Stimulated activated CD8-positive, alpha-beta memory T cell treated with anti-CD3 and anti-CD28 coated beads, Interleukin-15, amount 100 ng/mL, for 24 hours (primary cell): Measurements from ENCODE around the gene NF2.

ENCODE experiments used
- DNase-seq: peaks from one replicate; pipeline ENCODE4 v3.0.0-alpha.2; 2020; ENCODE audit warnings: low read depth

The NF2 gene

DNA sequence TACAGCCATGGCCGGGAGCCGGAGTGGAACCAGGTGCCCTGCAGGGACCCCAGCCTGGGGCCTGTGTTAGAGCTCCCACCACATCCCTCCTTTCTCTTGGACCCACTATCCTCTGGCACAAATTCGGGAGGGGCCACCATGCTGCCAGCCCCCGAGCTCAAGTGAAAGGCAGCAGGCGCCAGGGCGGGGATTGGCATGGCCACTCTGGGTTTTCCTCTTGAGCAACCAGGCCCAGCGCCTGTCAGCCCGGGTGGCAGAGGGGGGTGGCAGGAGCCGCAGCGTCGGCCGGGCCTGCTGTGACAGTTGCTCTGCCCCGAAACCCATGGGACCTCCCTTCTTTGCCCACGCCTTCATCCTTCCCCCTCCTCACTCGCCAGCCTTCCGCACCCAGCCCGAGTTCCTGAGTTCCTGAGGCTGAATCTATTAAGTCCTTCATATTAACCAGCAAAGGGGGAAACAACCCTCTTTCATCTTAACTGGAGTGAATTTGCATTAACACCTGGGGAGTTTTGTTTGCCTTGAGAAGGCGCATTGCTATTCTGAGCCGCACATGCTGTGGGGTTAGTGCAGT is 99.6 kb downstream of the NF2 start:
- DNase-seq = no peak

DNA sequence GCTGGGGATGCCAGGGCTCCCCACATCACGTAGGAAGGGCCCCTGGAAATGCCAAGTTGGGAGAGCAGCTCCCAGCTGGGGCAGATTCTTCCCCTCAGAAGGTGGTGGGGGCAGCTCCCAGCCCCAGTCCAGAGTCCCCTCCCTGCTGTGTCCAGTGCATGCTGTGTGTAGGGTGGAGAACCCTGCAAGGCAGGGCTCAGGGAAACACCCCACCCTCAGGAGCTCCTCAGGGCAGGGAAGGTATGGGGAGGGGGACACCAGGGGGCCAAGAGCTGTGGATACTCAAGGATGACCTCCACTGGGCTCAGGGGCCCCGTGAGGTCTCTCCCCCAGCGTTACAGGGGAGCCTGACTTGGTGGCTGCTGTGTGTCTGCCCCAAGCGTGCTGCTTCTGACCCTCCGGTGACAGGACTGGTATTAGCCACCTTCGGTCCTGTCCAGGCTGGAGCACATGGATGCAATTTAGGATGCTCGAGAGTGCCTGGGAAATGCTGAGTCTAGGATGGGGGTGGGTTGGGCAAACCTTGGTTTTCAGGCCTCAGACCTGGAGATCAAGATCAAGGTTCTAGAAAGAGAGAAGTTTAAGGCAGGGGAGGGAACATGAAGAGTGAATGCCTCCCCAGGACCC is 100.2 kb downstream of the NF2 start:
- no peak for DNase-seq

DNA sequence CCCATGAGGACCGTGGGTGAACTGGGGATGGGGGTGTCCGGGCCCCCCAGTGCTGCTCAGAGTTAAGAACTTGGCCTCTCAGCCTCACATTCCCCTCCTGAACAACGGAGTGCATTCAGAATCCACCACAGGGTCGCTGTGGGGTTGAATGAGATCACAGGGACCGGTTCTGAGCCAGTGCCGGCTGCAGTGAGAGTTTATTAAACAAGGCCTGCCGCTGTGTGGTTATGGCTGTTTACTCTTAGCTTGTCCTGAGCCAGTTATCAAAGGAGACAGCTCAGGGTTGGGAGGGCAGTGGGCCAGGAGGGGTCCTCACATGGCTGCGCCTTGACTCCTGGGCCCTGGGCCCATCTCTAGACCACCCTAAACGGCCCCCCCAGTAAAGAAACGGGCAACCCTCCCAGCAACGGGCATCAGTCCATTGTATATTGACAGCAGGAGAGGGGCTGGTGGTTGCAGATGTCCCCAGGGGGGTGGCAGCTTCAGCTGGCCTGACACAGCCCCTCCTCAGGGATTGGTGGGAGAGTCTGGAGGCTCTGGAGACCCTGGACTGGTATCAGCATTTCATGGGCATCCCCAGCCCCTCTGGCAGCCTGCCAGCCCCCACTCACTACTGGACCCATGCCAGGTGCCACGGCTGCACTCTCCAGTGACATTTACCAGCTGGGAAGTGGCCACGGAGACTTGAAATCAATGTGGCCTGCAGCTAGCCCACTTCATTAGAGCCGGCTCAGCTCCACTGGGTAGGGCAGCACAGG is 101.3 kb downstream of the NF2 start:
- no peak for DNase-seq

DNA sequence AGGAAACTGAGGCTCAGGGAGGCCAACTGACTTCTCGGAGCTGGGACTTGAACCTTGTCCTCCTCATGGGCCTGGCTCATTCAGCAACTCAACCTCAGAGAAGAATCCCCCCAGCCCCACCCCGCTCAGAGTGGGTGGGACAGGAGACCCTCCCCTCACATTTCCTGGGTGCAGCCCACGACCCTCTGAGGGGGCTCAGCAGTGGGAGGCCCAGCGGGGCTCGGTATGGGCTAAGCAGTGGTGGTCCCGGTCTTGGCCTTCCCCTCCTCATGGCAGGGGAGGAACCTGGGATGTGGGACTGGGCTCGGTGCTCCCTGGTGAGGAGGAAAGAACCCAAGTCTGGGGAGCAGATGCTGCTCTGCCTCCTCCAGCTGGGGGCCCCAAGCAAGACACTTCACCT is 102.2 kb downstream of the NF2 start:
- DNase-seq = no peak

DNA sequence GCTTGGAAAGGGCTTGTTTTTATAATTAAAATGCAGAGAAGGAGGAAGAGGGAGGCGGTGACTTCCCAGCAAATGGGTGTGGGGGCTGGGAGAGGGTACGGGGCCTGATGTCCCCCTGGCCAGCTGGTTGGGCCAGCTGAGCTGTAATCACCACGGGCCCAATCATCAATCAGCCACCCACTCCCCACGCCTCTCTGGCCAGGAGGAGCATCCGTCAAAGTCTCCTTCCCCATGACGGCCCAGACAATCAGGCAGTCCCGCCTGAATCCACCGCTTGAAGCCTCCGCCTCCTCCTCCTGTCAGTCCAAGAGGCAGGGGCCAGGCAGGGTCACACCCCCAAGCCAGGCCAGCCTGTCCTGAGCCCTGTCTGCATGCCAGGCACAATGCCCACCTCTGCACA is 103.1 kb downstream of the NF2 start:
- DNase-seq = no peak

DNA sequence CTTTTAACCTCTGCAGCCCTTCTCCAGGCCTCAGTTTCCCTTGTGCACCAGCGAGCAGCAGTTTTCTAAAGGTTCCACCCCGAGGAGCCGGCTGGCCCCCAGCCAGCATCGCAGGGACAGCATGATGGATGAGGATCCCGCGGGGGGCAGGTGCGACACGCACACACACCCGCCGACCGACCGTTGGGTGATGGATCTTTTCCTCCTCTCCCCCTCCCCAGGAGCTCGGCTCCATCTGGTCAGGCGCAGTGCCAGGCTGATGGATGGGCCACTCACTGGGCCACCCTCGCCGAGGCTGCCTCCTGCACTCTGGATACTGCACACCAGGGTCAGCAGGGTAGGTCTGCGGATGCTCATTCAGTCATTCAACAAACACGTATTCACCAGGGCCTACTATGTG is 103.6 kb downstream of the NF2 start:
- no peak for DNase-seq

DNA sequence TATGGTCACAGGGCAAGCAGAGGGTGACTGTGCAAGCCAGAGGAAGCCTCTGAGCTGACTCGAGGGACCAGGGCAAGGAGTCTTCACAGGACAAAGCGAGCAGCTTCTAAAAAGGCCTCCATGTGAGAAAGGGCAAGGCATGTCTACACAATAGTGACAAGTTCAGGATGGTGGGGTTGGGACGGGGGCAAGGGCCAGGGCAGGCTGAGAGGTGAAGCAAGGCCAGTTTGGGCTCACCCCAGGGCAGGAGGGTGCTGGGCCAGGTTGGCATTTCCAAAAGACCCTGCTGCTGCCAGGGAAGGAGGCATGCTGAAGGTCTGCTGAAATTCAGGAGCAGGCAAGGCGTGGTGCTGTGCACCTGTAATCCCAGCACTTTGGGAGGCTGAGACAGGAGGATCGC is 104.0 kb downstream of the NF2 start:
- no peak for DNase-seq

DNA sequence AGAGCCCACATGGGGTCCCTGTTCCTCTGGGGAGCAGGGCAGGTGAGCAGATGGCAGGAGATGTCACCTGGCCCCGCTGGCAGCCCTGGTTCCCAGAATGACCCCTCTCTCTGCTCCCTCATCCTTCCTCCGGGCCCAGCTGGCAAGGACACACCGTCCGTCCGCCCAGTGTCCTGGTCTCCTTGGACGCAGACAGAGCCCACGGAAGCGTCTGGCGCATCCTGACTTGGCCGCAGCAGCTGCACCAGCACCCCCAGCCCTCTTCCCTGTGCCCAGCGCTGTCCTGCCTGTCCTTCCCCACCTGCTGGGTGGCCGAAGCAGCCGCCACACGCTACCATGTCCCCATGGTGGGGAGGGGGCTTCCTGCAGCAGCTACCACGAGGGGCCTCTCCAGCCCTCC is 106.8 kb downstream of the NF2 start:
- no peak for DNase-seq

DNA sequence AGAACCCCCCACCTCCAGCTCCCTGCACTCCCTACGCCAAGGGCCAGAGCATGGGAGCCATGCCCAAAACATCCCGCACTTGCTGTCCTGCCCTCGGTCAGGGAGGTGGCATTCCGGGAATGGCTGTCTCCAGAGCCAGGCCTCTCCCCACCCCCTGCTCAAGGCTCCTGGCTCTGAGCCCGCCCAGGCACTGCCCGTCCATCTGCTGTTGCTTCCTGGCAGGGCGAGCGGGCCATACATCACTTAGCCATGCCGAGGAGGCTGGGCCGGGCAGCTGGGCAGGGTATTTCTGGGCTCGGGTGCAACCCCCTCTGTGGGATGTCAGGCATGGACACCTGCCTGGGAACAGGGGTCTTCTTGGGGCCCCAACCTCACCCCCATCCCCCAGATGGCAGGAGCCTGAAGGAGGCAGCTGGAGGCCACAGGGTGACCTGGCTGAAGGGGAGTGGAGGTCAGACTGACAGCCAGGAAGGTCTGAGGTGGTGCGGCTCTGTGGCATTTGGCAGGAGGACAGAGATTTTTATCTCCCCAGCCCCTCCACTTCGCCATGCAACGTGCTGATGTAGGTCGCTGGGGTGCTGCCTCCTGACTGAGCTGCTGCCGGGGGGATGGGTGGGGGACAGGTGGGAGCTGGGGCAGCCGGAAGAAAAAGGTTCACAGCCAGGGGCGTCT is 107.6 kb downstream of the NF2 start:
- DNase-seq = no peak

DNA sequence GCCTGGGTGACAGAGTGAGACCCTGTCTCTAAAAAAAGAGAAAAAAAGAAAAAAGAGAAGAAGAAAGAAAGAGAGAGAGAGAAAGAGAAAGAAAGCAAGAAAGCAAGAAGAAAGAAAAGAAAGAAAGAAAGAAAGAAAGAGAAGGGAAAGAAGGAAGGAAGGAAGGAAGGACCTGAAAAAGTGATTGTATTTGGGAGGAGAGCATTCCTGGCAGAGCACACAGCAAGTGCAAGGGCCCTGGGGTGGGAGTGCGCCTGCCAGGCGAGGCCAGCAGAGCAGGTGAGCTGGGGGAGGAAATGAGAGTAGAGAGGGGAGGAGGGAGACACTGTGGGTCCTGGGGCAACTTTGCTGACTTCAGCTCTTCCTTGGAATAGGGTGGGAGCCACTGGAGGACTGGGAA is 108.7 kb downstream of the NF2 start:
- DNase-seq = no peak

DNA sequence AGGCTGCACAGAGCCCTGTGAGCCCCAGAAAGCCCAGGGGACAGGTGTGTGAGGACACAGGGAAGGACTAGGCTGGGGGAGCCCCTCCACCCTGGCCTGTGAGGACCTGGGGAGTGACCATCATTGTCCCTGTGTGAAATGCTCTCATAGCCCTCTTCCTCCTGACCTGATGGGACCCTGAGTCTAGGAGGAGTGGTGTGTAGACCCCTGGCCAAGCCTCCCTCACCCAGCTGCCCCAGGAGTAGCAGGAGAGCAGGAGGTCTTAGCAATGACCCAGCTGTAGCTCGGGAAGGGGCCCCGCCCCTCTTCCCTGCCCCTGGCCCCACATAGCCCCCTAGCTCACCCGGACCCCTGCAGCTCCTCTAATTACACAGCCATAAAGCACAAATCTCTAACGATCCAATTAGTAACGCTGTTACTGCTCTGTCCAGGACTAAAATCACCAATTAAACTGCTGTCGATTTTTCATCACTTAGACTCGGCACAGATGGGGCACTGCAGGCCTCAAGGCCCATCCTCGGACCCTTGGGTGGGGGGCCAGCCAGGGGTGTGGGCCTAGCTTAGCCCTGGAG is 109.8 kb downstream of the NF2 start:
- no peak for DNase-seq

DNA sequence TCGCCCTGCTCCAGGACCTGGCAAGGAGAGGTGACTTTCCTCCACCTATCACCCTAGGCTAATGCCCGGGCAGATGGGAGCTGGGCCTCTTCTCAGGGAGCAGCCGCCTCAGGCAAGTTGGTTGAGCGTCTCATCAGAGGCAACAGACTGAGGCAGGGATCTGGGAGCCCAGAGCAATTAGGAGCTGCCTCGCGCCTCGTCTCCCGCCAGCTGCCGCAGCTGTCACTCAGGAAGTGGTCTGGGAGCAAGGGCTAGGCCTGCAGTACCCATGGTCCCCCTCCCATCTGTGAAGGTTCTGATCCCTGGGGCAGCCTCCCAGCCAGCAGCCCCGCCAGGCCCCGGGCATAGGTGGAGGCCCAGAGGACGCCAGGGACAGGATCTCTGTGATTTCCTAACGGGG is 111.8 kb downstream of the NF2 start:
- DNase-seq = no peak

DNA sequence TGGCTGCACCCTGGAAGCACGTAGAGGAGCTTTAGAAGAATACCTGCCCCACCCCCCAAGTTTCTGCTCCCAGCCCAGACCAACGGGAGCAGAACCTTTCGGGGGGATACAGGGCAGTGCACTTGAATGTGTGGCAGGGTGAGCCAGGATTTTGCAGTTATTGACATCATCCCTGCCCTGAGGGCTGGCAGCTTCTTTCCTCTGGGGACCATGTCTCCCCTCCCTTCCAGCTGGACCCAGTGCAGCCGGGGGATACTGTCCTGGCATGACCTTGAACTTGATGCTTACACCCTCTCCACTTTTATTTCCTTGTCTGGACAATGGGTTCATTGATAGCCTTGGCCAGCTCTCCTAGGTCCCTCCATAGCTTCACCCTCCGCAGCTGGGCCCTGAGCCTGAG is 112.3 kb downstream of the NF2 start:
- DNase-seq = no peak

DNA sequence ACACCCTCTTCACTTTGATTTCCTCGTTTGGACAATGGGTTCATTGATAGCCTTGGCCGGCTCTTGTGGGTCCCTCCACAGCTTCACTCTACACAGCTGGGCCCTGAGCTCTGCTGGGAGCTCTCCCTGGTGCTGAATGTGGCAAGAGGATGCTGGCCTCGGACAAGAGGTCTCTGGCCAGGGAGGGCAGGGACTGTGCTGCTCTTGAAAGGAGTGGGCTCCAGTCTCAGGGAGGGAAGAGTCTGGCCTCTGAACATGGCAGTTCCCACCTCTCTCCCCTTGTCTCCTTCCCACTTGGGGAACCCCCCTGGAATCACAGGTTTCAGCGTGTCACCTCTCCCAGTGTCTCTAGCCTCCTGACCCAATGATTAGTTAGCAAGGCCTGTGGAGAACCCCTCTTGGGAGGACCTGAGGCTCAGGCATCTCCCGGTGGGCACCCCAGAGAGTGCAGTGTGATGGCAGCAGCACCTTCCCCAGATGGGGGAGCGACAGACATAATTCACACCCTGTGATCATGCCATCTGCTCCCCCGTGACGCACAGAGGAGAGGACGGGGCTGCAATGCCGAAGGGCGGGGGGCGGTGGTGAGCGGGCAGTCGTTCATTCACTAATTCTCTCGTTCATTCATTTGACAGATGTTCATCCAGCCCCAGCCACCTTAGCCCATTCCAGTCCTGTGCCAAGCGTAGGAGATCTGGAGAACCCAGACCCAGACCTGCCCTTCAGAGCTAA is 113.5 kb downstream of the NF2 start:
- DNase-seq = no peak

DNA sequence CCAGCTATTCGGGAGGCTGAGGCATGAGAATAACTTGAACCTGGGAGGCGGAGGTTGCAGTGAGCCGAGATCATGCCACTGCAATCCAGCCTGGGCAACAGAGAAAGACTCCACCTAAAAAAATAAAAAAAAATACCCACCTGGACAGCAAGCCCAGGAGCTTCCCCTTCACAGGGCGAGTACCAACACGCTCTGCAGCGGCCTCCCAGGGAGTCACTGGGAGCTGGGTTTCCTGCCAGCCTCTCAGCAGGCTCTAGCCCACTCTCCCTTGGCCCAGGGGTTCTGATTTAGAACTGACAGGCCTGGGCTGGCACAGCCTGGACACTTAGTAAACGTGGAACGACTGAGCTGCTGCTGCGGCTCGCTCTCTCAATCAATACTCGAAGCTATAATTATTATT is 114.4 kb downstream of the NF2 start:
- DNase-seq = no peak

DNA sequence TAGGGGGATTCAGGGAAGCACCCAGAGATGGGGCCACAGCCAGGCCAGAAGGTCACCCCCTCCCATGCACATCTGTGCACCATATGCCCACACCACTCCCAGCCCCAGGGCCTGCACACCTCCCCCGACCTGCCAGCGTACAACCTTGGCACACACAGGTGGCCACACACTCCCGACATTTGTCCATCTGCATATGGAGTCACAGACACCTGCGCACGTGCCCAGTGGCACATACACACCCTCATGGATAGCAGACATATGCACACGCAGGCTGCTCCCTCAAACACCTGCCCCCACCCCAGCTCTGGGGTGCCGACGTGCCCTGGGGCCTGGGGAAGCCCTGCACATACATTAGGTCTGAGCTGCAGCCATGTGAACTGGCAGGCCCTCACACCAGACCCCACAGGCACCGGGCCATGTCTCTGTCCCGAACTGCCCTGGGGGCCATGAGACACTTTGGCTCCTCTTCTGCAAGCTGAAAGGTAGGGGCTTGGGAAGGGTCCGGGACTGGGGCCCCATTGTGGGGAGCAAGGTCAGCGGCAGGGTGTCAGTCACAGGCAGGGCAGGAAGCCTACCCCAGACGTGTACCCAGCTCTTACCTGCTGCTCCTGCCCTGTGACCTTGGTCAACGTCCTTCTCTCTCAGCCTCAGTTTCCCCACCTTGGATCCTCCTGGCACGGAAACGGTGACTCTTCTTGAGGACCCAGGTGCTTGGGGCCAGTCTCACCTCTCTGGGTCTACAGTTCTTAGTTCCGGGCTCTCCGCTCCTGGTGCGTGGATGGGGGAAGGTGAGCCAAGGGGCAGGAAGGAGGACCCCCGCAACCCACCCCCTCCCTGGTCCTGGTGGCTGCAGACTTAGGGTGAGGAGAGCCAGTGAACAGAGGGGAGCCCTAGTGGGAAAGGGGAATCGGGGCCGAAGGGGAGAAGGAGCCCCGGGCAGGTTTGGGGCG is 115.8 kb downstream of the NF2 start:
- DNase-seq = no peak

DNA sequence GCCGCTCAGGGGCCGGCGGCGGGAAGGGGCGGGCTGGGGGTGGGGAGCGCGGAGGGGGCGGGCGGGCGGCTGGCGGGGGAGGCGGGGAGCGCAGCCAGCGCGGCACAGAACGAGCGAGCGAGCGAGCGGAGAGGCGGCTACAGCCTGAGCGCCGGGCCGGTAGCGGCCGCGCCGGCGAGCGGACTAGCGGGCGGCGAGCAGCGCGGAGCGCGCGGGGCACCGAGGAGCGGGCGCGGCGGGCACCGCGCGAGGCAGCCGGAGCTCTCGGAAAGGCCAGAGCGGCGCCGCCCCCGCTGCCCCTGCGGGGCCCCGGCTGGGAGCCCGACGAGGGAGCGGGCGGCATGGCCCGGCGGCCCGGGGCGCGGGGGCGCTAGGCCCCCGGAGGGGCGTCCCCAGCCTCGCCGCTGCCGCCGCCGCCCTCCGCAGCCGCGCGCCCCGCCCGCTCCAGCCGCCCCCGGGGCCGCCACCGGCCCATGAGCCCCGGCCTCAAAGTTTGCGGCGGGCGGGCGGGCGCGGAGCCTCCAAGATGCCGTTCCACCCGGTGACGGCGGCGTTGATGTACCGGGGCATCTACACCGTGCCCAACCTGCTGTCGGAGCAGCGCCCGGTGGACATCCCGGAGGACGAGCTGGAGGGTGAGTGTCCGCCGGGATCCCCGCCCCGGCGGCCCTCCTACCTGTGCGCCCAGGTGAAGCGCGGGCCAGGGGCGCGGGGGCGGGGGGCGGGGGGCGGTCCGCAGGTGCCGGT is 116.6 kb downstream of the NF2 start, which contains the start of gene CABP7:
CABP7 (plus strand) TSS at position 105 of the 747 bp plus-strand sequence; CDS start at position 527, 422 bp downstream.
- no peak for DNase-seq

DNA sequence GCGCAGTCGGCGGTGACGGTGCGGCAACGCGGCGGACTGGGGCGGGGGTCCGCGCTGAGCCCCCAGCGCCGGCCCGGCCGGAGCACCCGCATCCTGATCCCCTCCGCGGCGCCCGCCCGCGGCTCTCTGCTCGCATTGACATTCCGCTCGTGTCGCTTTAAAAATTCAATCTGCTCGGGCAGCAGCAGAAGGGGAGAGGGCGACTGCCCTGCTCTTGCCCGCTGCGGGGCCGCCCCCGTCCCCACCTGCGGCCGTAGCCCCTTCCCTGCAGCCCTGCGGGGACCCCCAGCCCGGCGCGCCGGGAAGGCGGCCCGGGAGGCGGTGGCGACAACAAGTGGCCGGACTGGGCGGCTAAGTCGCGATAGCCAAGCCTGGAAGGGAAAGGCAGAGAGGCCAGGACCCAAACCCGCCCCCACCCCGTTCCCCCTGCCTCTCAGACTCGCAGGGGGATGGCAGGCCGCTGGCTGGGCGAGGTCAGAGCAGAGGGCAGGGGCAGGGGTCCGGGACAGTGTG is 117.4 kb downstream of the NF2 start:
- DNase-seq = no peak

DNA sequence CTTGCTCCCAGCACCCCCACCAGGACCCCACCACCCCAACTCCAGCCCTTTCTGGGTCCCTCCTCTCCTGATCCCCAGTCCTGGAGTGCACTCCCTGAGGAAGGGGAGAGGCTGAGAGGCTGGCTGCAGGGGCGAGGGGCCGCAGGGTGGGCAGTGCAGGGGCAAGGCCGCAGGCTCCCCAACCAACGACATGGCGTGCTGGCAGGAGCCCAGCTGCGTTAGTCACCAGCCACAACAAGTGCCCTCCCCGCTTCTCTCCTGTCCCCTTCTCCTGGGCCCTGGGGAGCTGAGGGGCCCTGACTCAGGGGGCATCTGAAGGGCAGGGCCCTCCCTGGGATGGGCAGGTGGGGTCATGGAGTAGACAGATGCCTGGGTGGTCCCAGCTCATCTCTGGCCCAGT is 118.7 kb downstream of the NF2 start:
- no peak for DNase-seq

DNA sequence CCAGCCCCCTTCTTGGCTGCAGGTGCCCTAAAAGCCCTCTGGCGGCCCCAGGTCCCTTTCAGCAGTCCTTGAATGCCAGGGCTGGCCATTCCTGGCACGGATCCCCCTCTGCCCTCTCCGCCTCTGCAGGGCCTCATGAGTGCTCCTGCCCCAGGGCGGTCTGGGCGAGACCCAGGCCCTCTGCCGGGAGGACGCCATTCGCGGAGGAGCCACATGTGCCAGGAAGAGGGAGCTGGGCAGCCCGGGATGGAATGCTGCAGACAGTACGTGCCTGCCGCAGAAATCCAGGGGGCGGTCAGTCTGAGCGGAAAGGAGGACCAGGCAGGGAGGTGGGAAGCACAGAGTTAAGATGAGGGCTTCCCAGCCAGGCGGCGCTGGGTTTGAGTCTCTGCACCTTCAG is 119.2 kb downstream of the NF2 start:
- no peak for DNase-seq
